Neural progenitor cell (in vitro differentiated cells): Measurements from ENCODE around the gene RBM22.

Source experiments
- EZH2 ChIP-seq: fragments of 200-600 bp; sonication (generic); IDR thresholded peaks from 2 replicates; pipeline ENCODE4 v1.6.1; 2017; ENCODE audit warnings: antibody characterized with exemption, mild to moderate bottlenecking, moderate library complexity
- EZH2phosphoT487 ChIP-seq: fragments of 200-600 bp; sonication (generic); IDR thresholded peaks from 2 replicates; pipeline ENCODE4 v1.6.1; 2017; ENCODE audit warnings: antibody characterized with exemption
- TF ChIP-seq, protein P1 (sequence below): fragments of 200-600 bp; sonication (generic); IDR thresholded peaks from 2 replicates; pipeline ENCODE4 v1.5.1; 2017; ENCODE audit warnings: antibody characterized with exemption, mild to moderate bottlenecking

DNA sequence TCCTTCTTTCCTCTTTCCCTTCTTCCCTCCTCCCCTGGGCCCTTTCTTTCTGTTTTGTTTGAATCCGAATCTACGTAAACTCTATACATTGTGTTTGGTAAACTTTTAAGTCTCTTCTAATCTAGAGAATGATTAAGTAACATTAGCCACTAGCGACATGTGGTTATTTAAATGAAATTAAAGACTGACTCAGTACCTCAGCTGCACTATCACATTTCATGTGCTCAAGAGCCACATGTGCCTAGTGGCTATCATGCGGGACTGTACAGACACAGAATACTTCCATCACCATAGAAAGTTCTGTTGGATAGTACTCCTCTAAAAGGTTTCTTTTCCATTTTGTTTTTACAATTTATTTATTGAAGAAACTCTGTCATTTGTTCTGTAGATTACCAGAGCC lies 29.0 kb upstream of the RBM22 start:
- TF ChIP-seq, protein P1, sequence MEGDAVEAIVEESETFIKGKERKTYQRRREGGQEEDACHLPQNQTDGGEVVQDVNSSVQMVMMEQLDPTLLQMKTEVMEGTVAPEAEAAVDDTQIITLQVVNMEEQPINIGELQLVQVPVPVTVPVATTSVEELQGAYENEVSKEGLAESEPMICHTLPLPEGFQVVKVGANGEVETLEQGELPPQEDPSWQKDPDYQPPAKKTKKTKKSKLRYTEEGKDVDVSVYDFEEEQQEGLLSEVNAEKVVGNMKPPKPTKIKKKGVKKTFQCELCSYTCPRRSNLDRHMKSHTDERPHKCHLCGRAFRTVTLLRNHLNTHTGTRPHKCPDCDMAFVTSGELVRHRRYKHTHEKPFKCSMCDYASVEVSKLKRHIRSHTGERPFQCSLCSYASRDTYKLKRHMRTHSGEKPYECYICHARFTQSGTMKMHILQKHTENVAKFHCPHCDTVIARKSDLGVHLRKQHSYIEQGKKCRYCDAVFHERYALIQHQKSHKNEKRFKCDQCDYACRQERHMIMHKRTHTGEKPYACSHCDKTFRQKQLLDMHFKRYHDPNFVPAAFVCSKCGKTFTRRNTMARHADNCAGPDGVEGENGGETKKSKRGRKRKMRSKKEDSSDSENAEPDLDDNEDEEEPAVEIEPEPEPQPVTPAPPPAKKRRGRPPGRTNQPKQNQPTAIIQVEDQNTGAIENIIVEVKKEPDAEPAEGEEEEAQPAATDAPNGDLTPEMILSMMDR: no peak
- TF ChIP-seq EZH2: no peak
- TF ChIP-seq EZH2phosphoT487: no peak
